Osteoblast (primary cell): Measurements from ENCODE around the gene NCOA1. TPM values are rescaled to one million over a fixed set of nuclear protein-coding genes. Genes with fewer than 3 reads are reported as not detected.
A peak's percentile ranks its signal among the peaks of the same experiment; 100 is the strongest.

ENCODE experiments used
- DNase-seq: peaks from one replicate; pipeline ENCODE4 v3.0.0; 2011; ENCODE audit warnings: low spot score, mixed read lengths; ENCODE audit not compliant: insufficient read length; ENCODE audit errors: missing footprints
- H2AFZ ChIP-seq: 2 replicates; pipeline ENCODE4 v1.6.0; 2011; ENCODE audit warnings: mild to moderate bottlenecking, low read length
- H3K27ac ChIP-seq: 2 replicates; pipeline ENCODE4 v1.5.1; 2011; ENCODE audit warnings: mild to moderate bottlenecking, low read depth, low read length, moderate library complexity
- H3K27me3 ChIP-seq: 2 replicates; pipeline ENCODE4 v1.6.0; 2012; ENCODE audit warnings: mild to moderate bottlenecking, control low read depth, inconsistent platforms, low read length, moderate library complexity; ENCODE audit not compliant: insufficient read depth
- H3K36me3 ChIP-seq: 2 replicates; pipeline ENCODE4 v1.5.1; 2011; ENCODE audit warnings: mild to moderate bottlenecking, low read length, control low read depth, moderate library complexity; ENCODE audit not compliant: insufficient read depth
- H3K4me1 ChIP-seq: 2 replicates; pipeline ENCODE4 v1.5.1; 2011; ENCODE audit warnings: mild to moderate bottlenecking, low read length, control low read depth, moderate library complexity; ENCODE audit not compliant: insufficient read depth
- H3K4me2 ChIP-seq: 2 replicates; pipeline ENCODE4 v1.6.0; 2011; ENCODE audit warnings: mild to moderate bottlenecking, low read length; ENCODE audit not compliant: insufficient read depth
- H3K4me3 ChIP-seq: fragments of 200-600 bp; sonication (generic); 3 replicates; pipeline ENCODE4 v1.5.1; 2012; ENCODE audit warnings: mild to moderate bottlenecking, low read length, inconsistent platforms; ENCODE audit not compliant: insufficient read depth
- H3K79me2 ChIP-seq: 2 replicates; pipeline ENCODE4 v1.6.0; 2012; ENCODE audit warnings: mild to moderate bottlenecking, low read length, control low read depth, inconsistent platforms; ENCODE audit not compliant: insufficient read depth
- H3K9me3 ChIP-seq: 2 replicates; pipeline ENCODE4 v1.5.1; 2011; ENCODE audit warnings: low read depth, low read length, control low read depth
- H4K20me1 ChIP-seq: 2 replicates; pipeline ENCODE4 v1.6.0; 2012; ENCODE audit warnings: mild to moderate bottlenecking, low read length, control low read depth; ENCODE audit not compliant: insufficient read depth
- total RNA-seq: library from RNA; depleted of rRNA; stranded (reverse); fragments of >200 nt; gene quantifications from 2 replicates; pipeline ENCODE4 v1.2.3, GENCODE V29; 2012
- TF ChIP-seq, protein P1 (sequence below): IDR thresholded peaks from 2 replicates; pipeline ENCODE4 v1.5.1; 2011; ENCODE audit warnings: mild to moderate bottlenecking, low read depth, low read length, moderate library complexity; ENCODE audit errors: extremely low read depth

NCOA1 gene
- total RNA-seq, 1 donor: 23.2 TPM

GRCh38 chr2:24452502-24452885 is 38.6 kb upstream of the NCOA1 start:
- Histone ChIP-seq H4K20me1 (no peaks in the 10 kb centered on the region), H3K4me1 (peaks cover 16% of the 10 kb centered on the region), H2AFZ (no peak overlapping the region), H3K4me2 (no peak overlapping the region), H3K9me3 (peaks cover 3% of the 10 kb centered on the region), H3K36me3 (no peaks in the 10 kb centered on the region), H3K79me2 (no peaks in the 10 kb centered on the region), H3K27ac (no peak overlapping the region), H3K27me3 (no peaks in the 10 kb centered on the region), H3K4me3 (no peak overlapping the region)
- TF ChIP-seq, protein P1, sequence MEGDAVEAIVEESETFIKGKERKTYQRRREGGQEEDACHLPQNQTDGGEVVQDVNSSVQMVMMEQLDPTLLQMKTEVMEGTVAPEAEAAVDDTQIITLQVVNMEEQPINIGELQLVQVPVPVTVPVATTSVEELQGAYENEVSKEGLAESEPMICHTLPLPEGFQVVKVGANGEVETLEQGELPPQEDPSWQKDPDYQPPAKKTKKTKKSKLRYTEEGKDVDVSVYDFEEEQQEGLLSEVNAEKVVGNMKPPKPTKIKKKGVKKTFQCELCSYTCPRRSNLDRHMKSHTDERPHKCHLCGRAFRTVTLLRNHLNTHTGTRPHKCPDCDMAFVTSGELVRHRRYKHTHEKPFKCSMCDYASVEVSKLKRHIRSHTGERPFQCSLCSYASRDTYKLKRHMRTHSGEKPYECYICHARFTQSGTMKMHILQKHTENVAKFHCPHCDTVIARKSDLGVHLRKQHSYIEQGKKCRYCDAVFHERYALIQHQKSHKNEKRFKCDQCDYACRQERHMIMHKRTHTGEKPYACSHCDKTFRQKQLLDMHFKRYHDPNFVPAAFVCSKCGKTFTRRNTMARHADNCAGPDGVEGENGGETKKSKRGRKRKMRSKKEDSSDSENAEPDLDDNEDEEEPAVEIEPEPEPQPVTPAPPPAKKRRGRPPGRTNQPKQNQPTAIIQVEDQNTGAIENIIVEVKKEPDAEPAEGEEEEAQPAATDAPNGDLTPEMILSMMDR: no peak
- no peak for DNase-seq

DNA sequence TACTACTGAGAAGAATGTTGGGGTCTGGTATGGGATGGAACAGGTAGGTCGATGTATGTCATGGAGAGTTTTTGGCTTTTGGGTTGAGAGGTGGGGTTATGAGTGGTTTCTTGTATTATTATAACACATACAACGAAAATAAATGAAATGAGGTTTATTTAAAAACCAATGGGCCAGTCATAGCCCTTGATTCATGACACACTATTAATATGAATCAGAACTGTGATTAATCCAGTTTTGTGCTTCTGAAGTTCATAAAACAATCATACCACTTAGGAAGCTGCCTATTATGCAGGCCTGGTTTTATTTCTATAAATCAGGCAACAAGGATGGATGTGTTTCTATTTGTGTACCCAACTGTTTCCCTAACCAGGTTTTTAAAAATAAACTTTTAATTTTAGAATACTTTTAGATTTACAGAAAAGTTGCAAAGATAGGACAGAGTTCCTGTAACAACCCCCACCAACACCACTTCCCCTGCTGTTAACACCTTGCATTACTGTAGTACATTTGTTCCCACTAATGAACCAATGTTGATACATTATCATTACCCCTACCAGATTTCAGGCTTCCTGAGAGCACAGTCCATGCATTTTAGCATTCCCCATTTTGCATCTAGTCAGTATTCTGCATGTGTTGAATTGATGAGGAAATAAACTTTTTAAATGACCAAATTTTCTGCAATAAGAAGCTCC is 37.5 kb upstream of the NCOA1 start:
- Histone ChIP-seq H3K27ac (no peak overlapping the region), H3K27me3 (no peaks in the 10 kb centered on the region), H2AFZ (peak overlapping the region; percentile 84), H3K4me3 (peak overlapping the region; percentile 71), H3K4me1 (peaks cover 16% of the 10 kb centered on the region), H3K36me3 (no peaks in the 10 kb centered on the region), H3K79me2 (no peaks in the 10 kb centered on the region), H4K20me1 (no peaks in the 10 kb centered on the region), H3K4me2 (peak overlapping the region; percentile 90), H3K9me3 (peaks cover 3% of the 10 kb centered on the region)
- TF ChIP-seq, protein P1: no peak
- no peak for DNase-seq

DNA sequence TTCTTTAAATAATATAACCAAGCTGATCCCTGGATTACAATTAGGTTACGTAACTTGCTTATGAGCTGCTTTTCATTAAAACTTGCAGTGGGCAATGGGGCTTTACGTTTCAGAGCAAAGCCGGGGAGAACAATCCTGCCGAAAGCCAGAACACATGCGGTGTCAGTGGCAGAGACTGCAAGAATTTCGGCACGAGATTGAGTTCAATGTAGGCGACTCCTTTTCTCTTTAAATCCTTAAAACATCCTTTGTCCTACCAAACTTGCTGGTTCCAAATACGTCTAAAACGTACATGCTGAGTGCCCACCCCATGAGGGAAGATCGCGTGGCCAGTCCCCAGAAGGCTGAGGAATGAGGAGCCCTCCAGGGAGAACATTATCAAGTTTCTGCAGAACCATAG is 36.8 kb upstream of the NCOA1 start:
- H3K79me2 ChIP-seq: no peaks in the 10 kb centered on the region
- peaks cover 16% of the 10 kb centered on the region for H3K4me1 ChIP-seq
- TF ChIP-seq, protein P1: no peak
- H4K20me1 ChIP-seq: no peaks in the 10 kb centered on the region
- H2AFZ ChIP-seq: peak overlapping the region; percentile 84
- H3K4me2 ChIP-seq: peak overlapping the region; percentile 90
- peak overlapping the region; percentile 71 for H3K4me3 ChIP-seq
- DNase-seq: no peak
- peak overlapping the region; percentile 37 for H3K27ac ChIP-seq
- H3K9me3 ChIP-seq: peaks cover 3% of the 10 kb centered on the region
- H3K36me3 ChIP-seq: no peaks in the 10 kb centered on the region
- no peaks in the 10 kb centered on the region for H3K27me3 ChIP-seq

DNA sequence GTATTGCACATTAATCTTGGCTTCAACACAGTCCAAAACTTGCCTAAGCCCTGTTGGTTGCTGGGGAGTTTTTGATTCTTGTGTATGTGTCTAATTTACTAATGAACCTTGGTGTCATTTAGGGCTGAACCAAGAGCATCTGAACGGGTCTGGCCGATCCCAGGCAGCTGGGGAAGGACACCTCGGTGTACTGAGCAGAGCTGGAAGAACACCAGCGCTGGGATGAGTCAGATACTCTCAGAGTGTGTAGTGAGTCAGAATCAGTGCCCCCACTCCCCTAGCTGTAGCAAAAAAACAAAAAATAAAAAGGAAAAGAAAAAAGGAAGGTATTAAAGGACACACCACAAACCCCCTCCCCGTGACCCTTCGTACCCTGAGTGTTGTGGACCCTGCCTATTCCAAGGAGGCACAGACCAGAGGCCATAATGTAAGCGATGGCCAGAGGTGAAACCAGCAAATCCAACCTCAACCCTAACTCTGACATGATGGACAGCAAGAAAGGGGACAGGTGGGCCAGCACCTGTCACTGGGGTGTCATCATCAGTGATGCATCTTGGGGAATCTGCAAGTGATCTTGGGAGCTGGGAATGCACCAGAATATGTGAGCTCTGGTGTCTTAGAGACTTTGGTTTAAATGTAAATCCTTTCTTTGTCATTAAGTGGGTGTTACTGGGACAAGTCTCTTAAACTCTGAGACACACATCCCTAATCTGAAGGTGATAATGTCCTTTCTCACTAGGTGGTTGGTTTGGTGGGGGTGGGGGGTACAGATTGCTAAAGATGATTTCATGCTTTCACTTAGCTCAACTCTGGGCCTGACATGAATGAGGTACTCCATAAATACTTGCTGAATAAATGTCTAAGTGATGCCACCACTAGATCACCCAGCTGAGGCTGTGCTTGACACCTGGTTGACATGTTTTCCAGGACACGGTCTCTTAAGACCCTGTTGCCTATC is 34.2 kb upstream of the NCOA1 start:
- no peaks in the 10 kb centered on the region for H3K9me3 ChIP-seq

More for the DNA sequence above, 34.2 kb upstream of the NCOA1 start:
- no peaks in the 10 kb centered on the region for H3K79me2 ChIP-seq
- H3K4me2 ChIP-seq: peak overlapping the region; percentile 29
- peak; percentile 90 for DNase-seq
- no peak overlapping the region for H3K27ac ChIP-seq
- no peaks in the 10 kb centered on the region for H3K36me3 ChIP-seq
- TF ChIP-seq, protein P1: no peak
- H2AFZ ChIP-seq: no peak overlapping the region
- H3K27me3 ChIP-seq: no peaks in the 10 kb centered on the region
- no peaks in the 10 kb centered on the region for H4K20me1 ChIP-seq
- peaks cover 16% of the 10 kb centered on the region for H3K4me1 ChIP-seq
- no peak overlapping the region for H3K4me3 ChIP-seq
